ENCODE data around the gene CEMIP. TPM values are rescaled to one million over a fixed set of nuclear protein-coding genes. Genes with fewer than 3 reads are reported as not detected.
A peak's percentile ranks its signal among the peaks of the same experiment; 100 is the strongest.

CEMIP gene
- total RNA-seq, 1 experiment from 2014 or later = 3.1 TPM

DNA sequence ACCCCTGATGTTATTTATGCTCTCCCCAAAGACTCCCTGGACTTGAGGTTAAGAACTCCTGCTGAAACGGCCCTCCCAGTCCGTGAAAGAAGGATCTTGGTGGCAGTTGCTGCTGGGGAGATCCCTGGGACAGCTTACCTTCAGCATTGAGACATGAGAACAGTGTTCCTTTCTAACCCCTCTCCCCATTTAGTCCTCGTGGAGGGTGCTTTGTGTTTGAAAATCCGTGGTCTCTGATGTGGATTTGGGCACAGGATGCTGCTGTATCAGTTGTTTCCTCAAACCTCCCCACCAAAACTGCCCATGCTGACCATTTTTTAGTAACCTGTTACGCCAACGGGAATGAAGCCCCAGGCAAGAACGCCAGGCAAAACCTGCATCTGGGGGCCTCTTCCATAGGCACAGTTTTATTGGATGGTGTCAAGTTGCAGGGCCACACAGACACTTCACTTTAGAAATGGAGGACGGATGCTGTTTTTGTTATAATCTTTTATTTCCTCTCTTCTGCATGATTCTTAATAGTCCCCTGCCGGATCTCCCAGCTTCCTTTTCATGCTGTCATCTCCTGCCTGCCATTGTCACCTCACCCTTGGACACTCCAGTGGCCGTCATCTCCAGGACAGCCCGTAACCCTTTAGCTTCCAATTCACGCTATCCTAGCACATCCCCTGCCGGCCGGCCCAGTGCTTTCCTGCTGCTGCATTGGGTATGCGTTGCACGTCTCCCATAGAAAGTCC lies 31.7 kb upstream of the CEMIP start:
- POLR2A ChIA-PET (ENCODE audit: unreplicated experiment) = no interaction called here
- peaks cover 8% of the 10 kb centered on the region; the same call in 1 of the 2 replicates for H3K36me3 ChIP-seq (ENCODE audit: low read depth, low read length)
- ATAC-seq = no peak

DNA sequence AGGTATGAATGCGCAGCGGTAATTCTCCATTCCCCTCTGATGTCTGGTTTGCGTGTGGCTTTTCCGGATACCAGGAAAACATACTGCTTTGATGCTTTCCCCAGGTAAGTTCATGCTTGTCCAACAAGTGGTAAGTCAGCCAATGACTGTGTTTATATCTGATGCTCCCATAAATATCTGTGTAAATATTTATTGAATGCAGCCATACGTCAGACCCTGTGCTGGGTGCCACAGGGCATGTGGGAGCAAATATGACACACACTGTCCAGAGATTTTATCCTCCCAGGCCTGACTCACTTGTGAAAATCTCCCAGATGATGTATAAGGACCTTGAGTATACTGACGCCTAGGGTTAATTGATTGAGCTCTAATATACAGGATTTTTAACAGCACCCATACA lies 29.6 kb upstream of the CEMIP start:
- Histone ChIP-seq H3K27ac (ENCODE audit: low read length) (peak overlapping the region; percentile 88), H2AFZ (ENCODE audit: low read length) (no peak overlapping the region), H3K4me2 (ENCODE audit: low read length) (peak overlapping the region; percentile 62), H3K9ac (ENCODE audit: low read length) (peak overlapping the region; percentile 72), H3K27me3 (ENCODE audit: low read length) (no peaks in the 10 kb centered on the region), H3K9me2 (replicated peaks; ENCODE audit: low read length) (no peaks in the 10 kb centered on the region), H3K4me3 (ENCODE audit: low read length) (peak overlapping the region; percentile 8; the same call in 1 of the 2 replicates), H3K36me3 (ENCODE audit: low read depth, low read length) (peaks cover 14% of the 10 kb centered on the region), H3F3A (ENCODE audit: low read length, unreplicated experiment) (no peaks in the 10 kb centered on the region), H3K4me1 (ENCODE audit: insufficient read depth, low read length) (peaks cover 32% of the 10 kb centered on the region), H4K20me1 (ENCODE audit: low read length) (no peaks in the 10 kb centered on the region), H3K79me2 (ENCODE audit: low read length) (peaks cover 50% of the 10 kb centered on the region), H3K9me3 (ENCODE audit: low read length) (no peaks in the 10 kb centered on the region)
- POLR2A ChIA-PET (ENCODE audit: unreplicated experiment) = interaction anchor here (0.5 to 0.7 kb wide), 2 partner anchors 10 to 789 kb away, joined by 3 read pairs; no protein-coding TSS in a partner anchor
- BruUV-seq (replicated peaks) = no TSS peak
- peak; percentile 96 for DNase-seq
- ATAC-seq = peak; percentile 97
- peak; percentile 86 for TF ChIP-seq EZH2phosphoT487 (IDR thresholded peaks at IDR 0.05; ENCODE audit: borderline replicate concordance, low read length)
- TF ChIP-seq EZH2 (IDR thresholded peaks at IDR 0.05; ENCODE audit: low read length, unreplicated experiment) = no peak
- CTCF ChIA-PET = interaction anchor here (0.6 to 1.6 kb wide), 4 partner anchors 27 to 182 kb away, joined by 3 to 6 read pairs (median 3); no protein-coding TSS in a partner anchor
- intact Hi-C loops (cut with micrococcal nuclease) = loop anchor here (2.0 to 10.0 kb wide), 2 partner anchors 53 to 165 kb away; no protein-coding TSS in a partner anchor

More for the DNA sequence above, 31.7 kb upstream of the CEMIP start:
- H3K9me2 ChIP-seq (replicated peaks; ENCODE audit: low read length) = no peaks in the 10 kb centered on the region
- H3K4me2 ChIP-seq (ENCODE audit: low read length) = no peak overlapping the region
- no peaks in the 10 kb centered on the region for H3K27me3 ChIP-seq (ENCODE audit: low read length)
- TF ChIP-seq EZH2phosphoT487 (IDR thresholded peaks at IDR 0.05; ENCODE audit: borderline replicate concordance, low read length) = no peak
- TF ChIP-seq, protein P1, sequence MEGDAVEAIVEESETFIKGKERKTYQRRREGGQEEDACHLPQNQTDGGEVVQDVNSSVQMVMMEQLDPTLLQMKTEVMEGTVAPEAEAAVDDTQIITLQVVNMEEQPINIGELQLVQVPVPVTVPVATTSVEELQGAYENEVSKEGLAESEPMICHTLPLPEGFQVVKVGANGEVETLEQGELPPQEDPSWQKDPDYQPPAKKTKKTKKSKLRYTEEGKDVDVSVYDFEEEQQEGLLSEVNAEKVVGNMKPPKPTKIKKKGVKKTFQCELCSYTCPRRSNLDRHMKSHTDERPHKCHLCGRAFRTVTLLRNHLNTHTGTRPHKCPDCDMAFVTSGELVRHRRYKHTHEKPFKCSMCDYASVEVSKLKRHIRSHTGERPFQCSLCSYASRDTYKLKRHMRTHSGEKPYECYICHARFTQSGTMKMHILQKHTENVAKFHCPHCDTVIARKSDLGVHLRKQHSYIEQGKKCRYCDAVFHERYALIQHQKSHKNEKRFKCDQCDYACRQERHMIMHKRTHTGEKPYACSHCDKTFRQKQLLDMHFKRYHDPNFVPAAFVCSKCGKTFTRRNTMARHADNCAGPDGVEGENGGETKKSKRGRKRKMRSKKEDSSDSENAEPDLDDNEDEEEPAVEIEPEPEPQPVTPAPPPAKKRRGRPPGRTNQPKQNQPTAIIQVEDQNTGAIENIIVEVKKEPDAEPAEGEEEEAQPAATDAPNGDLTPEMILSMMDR (conservative IDR thresholded peaks at IDR 0.05; ENCODE audit: low read depth, low read length) = no peak
- TF ChIP-seq EZH2 (IDR thresholded peaks at IDR 0.05; ENCODE audit: low read length, unreplicated experiment) = no peak
- DNase-seq = no peak
- CTCF ChIA-PET = no interaction called here
- no TSS peak for BruUV-seq (replicated peaks)
- H3K79me2 ChIP-seq (ENCODE audit: low read length) = peaks cover 64% of the 10 kb centered on the region
- no peaks in the 10 kb centered on the region for H4K20me1 ChIP-seq (ENCODE audit: low read length)
- peaks cover 53% of the 10 kb centered on the region for H3K4me1 ChIP-seq (ENCODE audit: insufficient read depth, low read length)
- 0 out of 2 replicates have a peak overlapping the region, but pooled peaks have one; percentile 88 for H3K27ac ChIP-seq (ENCODE audit: low read length)
- no peak overlapping the region for H2AFZ ChIP-seq (ENCODE audit: low read length)
- no peak overlapping the region for H3K9ac ChIP-seq (ENCODE audit: low read length)
- intact Hi-C loops (cut with micrococcal nuclease) = loop anchor here (2.0 to 10.0 kb wide), 2 partner anchors 51 to 163 kb away; no protein-coding TSS in a partner anchor
- H3F3A ChIP-seq (ENCODE audit: low read length, unreplicated experiment) = no peaks in the 10 kb centered on the region
- H3K9me3 ChIP-seq (ENCODE audit: low read length) = no peaks in the 10 kb centered on the region
- no peak overlapping the region for H3K4me3 ChIP-seq (ENCODE audit: low read length)

DNA sequence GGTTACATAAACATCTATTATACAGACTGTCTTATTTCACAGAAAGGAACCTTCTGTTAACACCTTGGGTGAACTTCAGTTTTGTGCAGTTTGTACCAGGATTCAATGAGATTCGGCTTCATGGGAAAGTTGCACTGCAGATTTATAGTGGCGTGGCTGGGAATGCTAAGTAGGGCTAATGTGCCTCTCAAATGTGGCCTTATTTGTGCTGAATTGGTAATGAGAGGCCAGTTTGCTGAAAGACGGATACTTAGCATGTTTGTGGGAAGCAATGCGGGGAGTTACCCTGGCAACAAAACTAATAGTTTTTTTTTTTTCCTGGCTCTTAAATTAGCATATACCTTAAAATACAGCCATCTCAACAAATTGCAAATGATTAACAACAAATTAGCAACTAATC lies 28.6 kb upstream of the CEMIP start:
- Histone ChIP-seq H3K9me2 (replicated peaks; ENCODE audit: low read length) (no peaks in the 10 kb centered on the region), H3K9ac (ENCODE audit: low read length) (peak overlapping the region; percentile 66), H3K27ac (ENCODE audit: low read length) (peak overlapping the region; percentile 86), H3K9me3 (ENCODE audit: low read length) (no peaks in the 10 kb centered on the region), H3F3A (ENCODE audit: low read length, unreplicated experiment) (no peaks in the 10 kb centered on the region), H3K4me3 (ENCODE audit: low read length) (no peak overlapping the region), H3K27me3 (ENCODE audit: low read length) (no peaks in the 10 kb centered on the region), H3K79me2 (ENCODE audit: low read length) (peaks cover 40% of the 10 kb centered on the region), H4K20me1 (ENCODE audit: low read length) (no peaks in the 10 kb centered on the region), H3K4me2 (ENCODE audit: low read length) (no peak overlapping the region), H3K36me3 (ENCODE audit: low read depth, low read length) (peaks cover 17% of the 10 kb centered on the region), H2AFZ (ENCODE audit: low read length) (no peak overlapping the region), H3K4me1 (ENCODE audit: insufficient read depth, low read length) (peaks cover 22% of the 10 kb centered on the region)
- ChIA-PET CTCF (no interaction called here), POLR2A (ENCODE audit: unreplicated experiment) (no interaction called here)
- BruUV-seq (replicated peaks) = no TSS peak
- no peak for ATAC-seq
- DNase-seq = no peak
- intact Hi-C loops (cut with micrococcal nuclease) = no loop called here
- no peak for TF ChIP-seq EZH2 (IDR thresholded peaks at IDR 0.05; ENCODE audit: low read length, unreplicated experiment)
- TF ChIP-seq EZH2phosphoT487 (IDR thresholded peaks at IDR 0.05; ENCODE audit: borderline replicate concordance, low read length) = no peak
- TF ChIP-seq, protein P1 (conservative IDR thresholded peaks at IDR 0.05; ENCODE audit: low read depth, low read length) = no peak

Data from PC-3 (cell line).